Rectal smooth muscle tissue (tissue), 1 donor: ENCODE measurements around the gene CBFB.

Source experiments
- H3K27ac ChIP-seq: one replicate; pipeline ENCODE4 v1.7.0; 2013; ENCODE audit warnings: low read depth, low read length, inconsistent platforms
- H3K27me3 ChIP-seq: one replicate; pipeline ENCODE4 v1.7.0; 2013; ENCODE audit warnings: low read length; ENCODE audit not compliant: control insufficient read depth, insufficient read depth
- H3K36me3 ChIP-seq: one replicate; pipeline ENCODE4 v1.7.0; 2013; ENCODE audit warnings: low read length; ENCODE audit not compliant: control insufficient read depth, insufficient read depth
- H3K4me1 ChIP-seq: one replicate; pipeline ENCODE4 v1.7.0; 2013; ENCODE audit warnings: low read length; ENCODE audit not compliant: control insufficient read depth, insufficient read depth
- H3K4me3 ChIP-seq: one replicate; pipeline ENCODE4 v1.7.0; 2013; ENCODE audit warnings: low read length
- H3K9ac ChIP-seq: one replicate; pipeline ENCODE4 v1.7.0; 2013; ENCODE audit warnings: low read length

Gene CBFB

DNA sequence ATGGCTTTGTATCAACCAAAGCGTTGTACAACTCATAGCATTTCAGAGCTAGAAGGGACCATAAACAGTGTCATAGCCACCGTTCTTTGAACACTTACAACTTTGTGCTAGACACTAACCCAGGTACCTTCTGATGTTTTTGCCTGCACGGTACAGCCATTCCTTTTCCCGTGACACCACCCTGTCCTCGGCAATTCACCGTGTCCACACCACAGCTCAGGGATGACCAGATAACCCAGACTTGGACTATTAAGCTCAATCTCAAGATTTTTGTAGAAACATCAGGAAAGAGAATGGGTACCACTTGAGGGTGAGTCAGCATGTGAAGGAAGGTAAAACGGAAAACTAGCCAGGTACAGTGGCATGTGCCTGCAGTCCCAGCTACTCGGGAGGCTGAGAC is 9.8 kb upstream of the CBFB start:
- no peaks in the 10 kb centered on the region for H3K4me1 ChIP-seq
- H3K36me3 ChIP-seq: no peaks in the 10 kb centered on the region
- H3K4me3 ChIP-seq: no peak overlapping the region
- H3K27me3 ChIP-seq: peaks cover 3% of the 10 kb centered on the region
- H3K9ac ChIP-seq: no peak overlapping the region
- H3K27ac ChIP-seq: no peak overlapping the region

DNA sequence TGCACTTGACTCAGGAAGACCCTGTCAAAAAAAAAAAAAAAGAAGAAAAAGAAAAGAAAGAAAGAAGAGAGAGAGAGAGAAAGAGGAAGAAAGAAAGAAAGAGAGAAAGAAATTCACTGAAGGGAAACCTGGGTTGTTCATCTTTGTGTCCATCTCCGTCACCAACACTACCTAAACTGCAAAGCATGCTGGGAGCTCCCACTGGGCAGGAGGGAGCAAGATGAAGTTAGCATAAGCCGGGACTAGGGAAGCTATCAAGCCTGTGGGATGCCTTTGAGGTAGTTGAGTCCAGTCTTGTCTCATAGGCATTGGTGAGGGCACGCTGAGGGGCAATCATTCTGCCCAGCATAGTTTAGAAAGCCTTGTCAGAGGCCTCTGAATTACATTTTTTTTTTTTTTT is 7.6 kb upstream of the CBFB start:
- H3K9ac ChIP-seq: no peak overlapping the region
- no peaks in the 10 kb centered on the region for H3K4me1 ChIP-seq
- H3K36me3 ChIP-seq: no peaks in the 10 kb centered on the region
- H3K4me3 ChIP-seq: no peak overlapping the region
- H3K27ac ChIP-seq: no peak overlapping the region
- no peaks in the 10 kb centered on the region for H3K27me3 ChIP-seq

DNA sequence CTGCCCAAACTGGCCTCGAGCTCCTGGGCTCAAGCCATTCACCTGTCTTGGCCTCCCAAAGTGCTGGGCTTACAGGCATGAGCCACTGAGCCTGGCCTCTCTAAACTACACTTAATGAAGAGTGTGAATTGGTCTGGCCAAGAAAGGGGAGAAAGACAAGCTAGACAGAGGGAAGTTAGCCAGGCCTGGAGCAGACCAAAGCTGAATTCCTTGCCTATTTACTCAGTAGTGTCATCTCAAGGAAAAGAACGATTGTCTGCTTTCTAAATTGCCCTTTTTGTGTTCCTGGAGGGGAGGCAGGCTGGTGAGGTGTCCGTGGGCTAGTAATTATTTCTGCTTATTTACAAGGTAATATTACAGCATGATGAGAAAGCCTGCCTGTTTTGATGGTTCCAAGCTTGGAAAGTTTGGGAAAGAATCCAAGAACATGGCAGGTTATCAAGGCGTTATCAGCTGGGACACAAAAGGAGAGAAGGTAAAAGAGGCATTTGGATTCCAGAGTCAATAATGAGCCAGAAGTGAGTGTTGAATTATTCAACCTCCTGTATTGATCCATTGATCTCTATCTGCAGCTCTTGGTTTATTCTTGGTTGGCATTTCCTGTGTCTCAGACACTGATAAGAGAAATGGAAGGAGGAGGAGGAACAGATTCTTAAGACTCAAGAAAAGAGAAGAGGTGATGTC is 6.3 kb upstream of the CBFB start:
- no peaks in the 10 kb centered on the region for H3K36me3 ChIP-seq

DNA sequence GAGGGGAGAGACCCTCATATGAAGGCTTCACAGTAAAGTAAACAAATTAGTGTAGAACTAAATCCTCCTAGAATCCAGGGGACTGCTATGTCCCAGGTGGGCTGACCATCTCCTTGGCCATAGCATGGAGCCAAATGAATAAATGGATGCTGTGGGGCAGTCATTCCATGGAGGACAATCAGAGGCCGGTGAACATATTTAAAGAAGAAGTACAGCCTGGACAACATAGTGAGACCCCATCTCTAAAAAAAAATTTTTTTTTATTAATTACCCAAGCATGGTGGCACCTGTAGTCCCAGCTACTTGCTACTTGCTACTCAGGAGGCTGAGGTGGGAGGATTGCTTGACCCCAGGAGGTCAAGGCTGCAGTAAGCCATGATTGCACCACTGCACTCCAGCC is 5.3 kb upstream of the CBFB start:
- Histone ChIP-seq H3K4me3 (no peak overlapping the region), H3K4me1 (peaks cover 4% of the 10 kb centered on the region), H3K36me3 (no peaks in the 10 kb centered on the region)

More for the DNA sequence above, 6.3 kb upstream of the CBFB start:
- Histone ChIP-seq H3K27me3 (no peaks in the 10 kb centered on the region), H3K4me3 (no peak overlapping the region), H3K27ac (no peak overlapping the region), H3K9ac (no peak overlapping the region), H3K4me1 (no peaks in the 10 kb centered on the region)

DNA sequence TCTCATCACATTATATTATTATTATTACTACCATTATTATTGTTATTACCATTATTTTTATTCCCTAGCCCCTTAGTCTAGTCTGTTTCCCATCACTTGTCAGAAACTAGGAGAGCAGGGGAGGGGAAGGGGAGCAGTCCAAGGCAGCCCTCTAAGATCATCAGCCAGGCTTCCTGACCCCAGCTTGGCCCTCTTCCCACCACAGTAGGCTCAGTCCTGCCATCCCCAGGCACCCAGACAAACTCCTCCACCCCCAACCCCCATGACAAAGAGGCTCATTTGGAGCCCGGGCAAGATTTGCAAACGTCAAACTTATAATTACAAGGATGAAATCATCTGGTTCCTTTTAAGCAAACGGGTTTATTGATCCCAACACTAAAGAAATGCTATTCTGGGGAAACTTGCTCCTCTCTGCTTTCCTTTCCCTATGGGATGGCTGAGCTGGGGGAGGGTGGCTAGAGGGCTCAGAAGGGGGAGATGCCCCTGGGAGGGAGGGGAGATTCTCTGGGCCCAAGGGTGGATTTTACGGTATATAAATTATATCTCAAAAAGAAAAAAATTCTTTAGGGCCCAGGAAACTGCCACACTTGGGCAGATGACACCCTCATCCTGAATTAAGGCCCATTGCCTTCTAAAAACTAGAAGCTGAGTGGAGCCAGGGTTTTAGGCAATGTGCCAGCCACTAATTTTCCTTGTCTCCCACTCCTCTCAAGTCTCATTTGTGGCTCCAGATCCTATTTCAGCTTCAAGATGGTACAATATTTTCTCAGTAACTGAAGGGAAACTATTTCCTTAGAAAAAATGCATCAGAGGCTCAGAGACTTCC is 4.4 kb upstream of the CBFB start:
- H3K36me3 ChIP-seq: no peaks in the 10 kb centered on the region
- H3K4me1 ChIP-seq: peaks cover 4% of the 10 kb centered on the region
- H3K27ac ChIP-seq: no peak overlapping the region
- no peak overlapping the region for H3K9ac ChIP-seq
- H3K4me3 ChIP-seq: no peak overlapping the region
- no peaks in the 10 kb centered on the region for H3K27me3 ChIP-seq

More for the DNA sequence above, 5.3 kb upstream of the CBFB start:
- Histone ChIP-seq H3K27me3 (no peaks in the 10 kb centered on the region), H3K9ac (no peak overlapping the region), H3K27ac (no peak overlapping the region)

DNA sequence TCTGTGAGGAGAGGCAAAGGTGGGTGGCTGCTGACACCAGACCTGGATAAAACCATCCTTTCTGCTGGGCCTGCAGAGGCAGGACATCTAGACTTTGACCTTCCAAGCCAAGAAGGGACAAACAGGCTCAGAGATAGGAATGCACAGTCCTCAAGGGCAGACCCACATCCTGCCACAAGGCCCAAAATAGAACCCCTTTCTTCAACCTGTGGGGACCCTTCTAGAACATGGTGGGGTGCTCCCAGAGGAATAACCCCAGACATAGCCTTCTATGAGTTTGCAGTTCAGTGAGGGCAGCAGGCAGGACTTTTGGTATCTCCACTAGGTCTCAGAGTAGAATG is 3.8 kb upstream of the CBFB start:
- H3K4me3 ChIP-seq: no peak overlapping the region
- H3K36me3 ChIP-seq: no peaks in the 10 kb centered on the region
- no peak overlapping the region for H3K9ac ChIP-seq
- no peaks in the 10 kb centered on the region for H3K27me3 ChIP-seq
- H3K4me1 ChIP-seq: peaks cover 4% of the 10 kb centered on the region
- H3K27ac ChIP-seq: no peak overlapping the region

DNA sequence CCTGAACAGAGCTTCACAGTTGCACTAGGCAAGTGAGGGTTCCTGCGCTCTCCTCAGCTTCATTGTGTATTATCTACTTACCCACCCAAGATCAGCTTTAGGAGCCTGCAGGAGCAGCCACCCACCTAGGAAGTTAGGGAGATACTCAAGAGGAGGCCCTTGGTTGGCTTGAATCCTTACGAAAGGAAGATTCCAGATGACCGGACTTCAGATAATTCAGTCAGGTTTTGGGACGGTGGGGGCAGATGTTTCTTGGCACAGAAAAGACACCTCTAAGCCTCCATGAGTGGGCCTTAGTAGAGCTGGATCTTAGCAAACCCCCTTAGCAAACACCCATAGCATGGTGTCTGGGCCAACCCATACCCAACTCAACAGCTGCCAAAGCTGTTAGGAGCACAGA is 2.4 kb upstream of the CBFB start:
- no peaks in the 10 kb centered on the region for H3K36me3 ChIP-seq
- peaks cover 4% of the 10 kb centered on the region for H3K4me1 ChIP-seq
- no peak overlapping the region for H3K4me3 ChIP-seq
- no peaks in the 10 kb centered on the region for H3K27me3 ChIP-seq
- no peak overlapping the region for H3K27ac ChIP-seq
- no peak overlapping the region for H3K9ac ChIP-seq

DNA sequence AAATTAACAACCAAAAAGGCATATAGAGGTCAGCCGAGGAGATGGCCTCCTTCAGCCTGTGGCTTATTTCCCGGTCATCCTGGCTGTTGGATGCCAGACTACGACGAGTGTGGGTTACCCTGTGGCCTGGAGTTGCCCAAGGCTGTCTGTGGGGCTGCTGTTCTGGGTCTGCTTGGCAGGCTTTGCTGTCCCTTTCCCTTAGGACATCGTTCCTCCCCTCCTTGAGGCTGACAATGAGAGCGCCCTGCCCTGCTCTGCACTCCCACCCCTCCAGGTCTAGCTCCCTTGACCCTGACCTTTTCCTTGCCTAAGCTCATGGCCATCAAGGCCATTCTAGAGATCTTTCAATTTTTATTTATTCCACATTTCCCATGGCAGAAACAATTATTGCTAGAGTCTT is 1.9 kb upstream of the CBFB start:
- no peak overlapping the region for H3K27ac ChIP-seq
- H3K4me1 ChIP-seq: peaks cover 4% of the 10 kb centered on the region
- H3K9ac ChIP-seq: no peak overlapping the region
- H3K4me3 ChIP-seq: no peak overlapping the region
- no peaks in the 10 kb centered on the region for H3K36me3 ChIP-seq
- no peaks in the 10 kb centered on the region for H3K27me3 ChIP-seq

DNA sequence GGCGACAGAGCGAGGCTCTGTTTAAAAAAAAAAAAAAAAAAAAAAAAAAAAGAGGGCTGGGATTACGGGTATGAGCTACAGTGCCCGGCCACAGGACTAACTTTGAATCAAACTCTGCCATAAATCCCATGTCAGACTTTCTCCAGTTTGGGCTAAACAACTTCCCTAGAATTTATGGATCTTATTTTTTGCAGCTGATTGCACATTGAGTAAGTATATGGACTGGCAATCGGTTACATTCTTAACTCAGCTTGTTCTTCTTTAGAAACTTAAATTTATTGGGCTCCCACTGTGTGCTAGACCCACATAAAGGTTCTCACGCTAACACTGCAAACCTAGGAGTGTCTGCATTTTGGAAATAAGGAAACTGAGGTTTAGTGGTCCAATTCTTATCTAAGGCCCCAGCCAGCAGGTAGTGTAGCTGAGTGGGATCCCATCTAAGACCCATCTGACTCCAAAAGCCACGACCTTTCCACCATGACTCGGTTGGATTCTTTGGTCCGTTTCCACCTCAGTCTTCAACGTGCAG is 718 bp upstream of the CBFB start:
- H3K27me3 ChIP-seq: no peaks in the 10 kb centered on the region
- H3K27ac ChIP-seq: peak overlapping the region; percentile 96
- no peaks in the 10 kb centered on the region for H3K36me3 ChIP-seq
- H3K4me3 ChIP-seq: peak overlapping the region; percentile 94
- peak overlapping the region; percentile 77 for H3K9ac ChIP-seq
- peaks cover 4% of the 10 kb centered on the region for H3K4me1 ChIP-seq

DNA sequence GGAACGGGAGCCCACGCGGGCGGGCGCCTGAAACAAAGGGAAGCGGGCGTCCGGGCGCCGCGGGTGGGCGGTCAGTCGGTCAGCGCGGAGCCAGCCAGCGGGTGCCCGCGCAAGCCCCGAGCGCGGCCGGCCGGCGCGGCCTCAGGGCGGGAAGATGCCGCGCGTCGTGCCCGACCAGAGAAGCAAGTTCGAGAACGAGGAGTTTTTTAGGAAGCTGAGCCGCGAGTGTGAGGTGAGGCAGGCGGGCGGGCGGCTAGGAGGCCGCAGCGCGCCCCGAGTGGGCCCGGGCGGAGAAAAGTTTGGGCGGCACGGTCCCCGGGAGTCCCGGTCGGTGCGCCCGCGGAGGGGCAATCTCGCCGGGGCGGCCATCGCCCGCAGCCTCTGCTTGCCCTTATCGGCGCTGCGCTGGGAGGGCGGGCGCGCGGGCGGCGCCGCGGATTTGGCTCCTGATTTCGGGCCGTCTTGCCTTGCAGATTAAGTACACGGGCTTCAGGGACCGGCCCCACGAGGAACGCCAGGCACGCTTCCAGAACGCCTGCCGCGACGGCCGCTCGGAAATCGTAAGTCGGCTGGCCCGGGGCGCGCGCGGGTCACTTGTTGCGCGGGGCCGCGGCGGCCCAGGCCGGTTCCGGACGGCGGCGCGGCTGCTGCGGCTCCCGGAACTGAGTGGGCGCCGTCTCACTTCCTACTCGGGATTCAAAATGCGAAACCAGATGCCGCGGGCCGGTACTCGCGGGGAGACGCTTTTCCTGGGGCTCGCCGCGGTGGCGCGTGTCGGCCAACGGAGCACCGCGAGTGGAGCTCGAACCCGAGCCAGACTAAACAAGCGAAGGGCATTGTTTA is 526 bp downstream of the CBFB start:
- Histone ChIP-seq H3K36me3 (no peaks in the 10 kb centered on the region), H3K4me3 (peak overlapping the region; percentile 81), H3K27me3 (no peaks in the 10 kb centered on the region), H3K4me1 (peaks cover 5% of the 10 kb centered on the region), H3K9ac (peak overlapping the region; percentile 51), H3K27ac (peak overlapping the region; percentile 91)

DNA sequence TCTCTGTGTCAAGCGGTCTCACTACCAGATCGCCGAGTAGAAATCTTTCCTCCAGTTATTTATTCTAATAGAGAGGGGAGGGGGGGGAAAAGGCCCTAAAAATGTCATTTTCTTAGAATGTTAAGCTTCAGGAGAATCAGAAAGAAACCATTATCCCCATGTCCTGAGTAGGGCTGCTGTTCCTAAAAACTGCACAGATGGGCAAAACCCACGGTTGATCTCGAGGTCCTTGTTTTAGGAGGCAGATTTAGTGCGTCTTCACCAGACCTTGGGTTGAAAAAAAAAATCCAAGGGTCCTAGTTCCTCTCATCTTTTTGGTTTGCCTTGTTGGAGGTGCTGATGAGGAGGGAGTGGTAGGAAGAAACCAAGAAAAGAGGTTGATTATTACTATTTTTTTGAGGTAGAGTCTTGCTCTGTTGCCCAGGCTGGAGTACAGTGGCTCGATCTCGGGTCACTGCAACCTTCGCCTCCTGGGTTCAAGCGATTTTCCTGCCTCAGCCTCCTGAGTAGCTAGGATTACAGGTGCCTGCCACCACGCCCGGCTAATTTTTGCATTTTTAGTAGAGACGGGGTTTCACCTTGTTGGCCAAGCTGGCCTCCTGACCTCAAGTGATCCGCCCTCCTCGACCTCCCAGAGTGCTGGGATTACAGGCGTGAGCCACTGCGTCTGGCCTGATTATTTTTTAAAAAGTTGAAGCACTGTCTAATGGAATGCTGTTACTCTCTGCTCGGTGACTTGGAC is 1.4 kb downstream of the CBFB start:
- H3K9ac ChIP-seq: peak overlapping the region; percentile 51
- H3K27me3 ChIP-seq: no peaks in the 10 kb centered on the region
- peaks cover 8% of the 10 kb centered on the region for H3K4me1 ChIP-seq
- H3K36me3 ChIP-seq: no peaks in the 10 kb centered on the region
- H3K4me3 ChIP-seq: peak overlapping the region; percentile 81
- peak overlapping the region; percentile 91 for H3K27ac ChIP-seq

DNA sequence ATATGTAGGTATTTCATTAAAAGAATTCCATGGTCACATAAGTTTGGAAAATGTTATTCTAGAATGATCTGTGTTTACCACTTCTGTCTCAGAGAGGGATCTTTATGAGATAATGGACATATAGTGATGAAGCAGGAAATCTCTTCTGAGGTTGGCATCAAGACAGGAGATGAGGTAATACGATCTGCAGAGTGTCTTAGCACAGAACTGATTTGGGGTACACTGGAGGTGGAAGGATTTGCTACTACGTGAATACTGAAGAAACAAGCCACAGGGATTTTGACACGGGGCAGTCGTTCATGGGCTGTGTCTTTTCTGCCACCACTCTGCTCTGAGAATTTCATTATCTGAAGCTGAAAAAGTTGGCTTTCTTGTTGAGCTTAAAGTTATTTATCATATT is 5.5 kb downstream of the CBFB start:
- Histone ChIP-seq H3K9ac (no peak overlapping the region), H3K27me3 (no peaks in the 10 kb centered on the region), H3K27ac (no peak overlapping the region), H3K4me1 (peaks cover 4% of the 10 kb centered on the region), H3K36me3 (no peaks in the 10 kb centered on the region), H3K4me3 (no peak overlapping the region)
